Measurements from ENCODE around the gene DGKH.

GRCh38 chr13:42040730-42041010 lies 7.8 kb upstream of the DGKH start:
- TF ChIP-seq POLR2AphosphoS5 (IDR thresholded peaks at IDR 0.05; ENCODE audit: low read depth, low read length), result no peak
- no peak for TF ChIP-seq POLR2A (IDR thresholded peaks at IDR 0.05; ENCODE audit: low read depth, low read length)
- TF ChIP-seq TAF1 (IDR thresholded peaks at IDR 0.05; ENCODE audit: borderline replicate concordance, low read depth, low read length), result no peak
